Fibroblast of lung (primary cell): ENCODE results near the gene AKAP6. TPM values are rescaled to one million over a fixed set of nuclear protein-coding genes. Genes with fewer than 3 reads are reported as not detected.

Experiments
- DNase-seq, 2 donors: peaks; one replicate each; pipeline versions ENCODE4 v3.0.0 to v3.0.0-alpha.2; 2010; ENCODE audit warnings: low read depth in 2 of 2
- H2AFZ ChIP-seq: 2 replicates; pipeline ENCODE4 v1.5.1; 2012; ENCODE audit warnings: low read length, control low read depth, inconsistent platforms
- H3K27ac ChIP-seq: 2 replicates; pipeline ENCODE4 v1.5.1; 2011; ENCODE audit warnings: low read length, control low read depth; ENCODE audit not compliant: insufficient read depth
- H3K27me3 ChIP-seq: 2 replicates; pipeline ENCODE4 v1.5.1; 2011; ENCODE audit warnings: mild to moderate bottlenecking, low read length; ENCODE audit not compliant: control insufficient read depth, insufficient read depth
- H3K36me3 ChIP-seq: 2 replicates; pipeline ENCODE4 v1.5.1; 2011; ENCODE audit warnings: low read length; ENCODE audit not compliant: control insufficient read depth, insufficient read depth
- H3K4me1 ChIP-seq: 2 replicates; pipeline ENCODE4 v1.5.1; 2011; ENCODE audit warnings: low read length; ENCODE audit not compliant: control insufficient read depth, insufficient read depth; ENCODE audit errors: extremely low read depth
- H3K4me2 ChIP-seq: 2 replicates; pipeline ENCODE4 v1.5.1; 2011; ENCODE audit warnings: low read length, control low read depth; ENCODE audit not compliant: insufficient read depth; ENCODE audit errors: extremely low read depth
- H3K4me3 ChIP-seq, 4 experiments: fragments of 200-600 bp in 1 of 4; sonication (generic) in 1 of 4; replicated peaks in 1 of 4; 2 replicates each; pipeline ENCODE4 v1.5.1; 2011 to 2016; ENCODE audit warnings: low read length in 4 of 4, low read depth in 3 of 4, mild to moderate bottlenecking in 3 of 4, control low read depth in 2 of 4, inconsistent platforms in 1 of 4, mixed read lengths in 1 of 4; ENCODE audit not compliant: insufficient read depth in 1 of 4; ENCODE audit errors: control extremely low read depth in 1 of 4
- H3K79me2 ChIP-seq: 2 replicates; pipeline ENCODE4 v1.5.1; 2012; ENCODE audit warnings: mild to moderate bottlenecking, low read length, inconsistent platforms; ENCODE audit not compliant: control insufficient read depth, insufficient read depth
- H3K9ac ChIP-seq: 2 replicates; pipeline ENCODE4 v1.5.1; 2011; ENCODE audit warnings: mild to moderate bottlenecking, low read length, control low read depth; ENCODE audit not compliant: insufficient read depth
- H3K9me3 ChIP-seq: 2 replicates; pipeline ENCODE4 v1.5.1; 2012; ENCODE audit warnings: low read depth, low read length; ENCODE audit not compliant: control insufficient read depth, insufficient read depth
- H4K20me1 ChIP-seq: 2 replicates; pipeline ENCODE4 v1.5.1; 2011; ENCODE audit warnings: low read length; ENCODE audit not compliant: control insufficient read depth, insufficient read depth; ENCODE audit errors: extremely low read depth
- EZH2 ChIP-seq: IDR thresholded peaks from 2 replicates; pipeline ENCODE4 v1.5.1; 2012; ENCODE audit warnings: low read length, control low read depth, mild to moderate bottlenecking; ENCODE audit errors: missing control alignments
- polyA plus RNA-seq, 2 donors: library from polyadenylated mRNA; depleted of rRNA in 1 of 2; stranded (reverse) in 1 of 2; unstranded in 1 of 2; fragments of >200 nt; gene quantifications; 2 replicates each; pipeline ENCODE4 v1.2.1, GENCODE V29; 2011 to 2012; ENCODE audit warnings: missing spikeins in 1 of 2
- total RNA-seq: library from RNA; depleted of rRNA; stranded (reverse); fragments of >200 nt; gene quantifications from 2 replicates; pipeline ENCODE4 v1.2.1, GENCODE V29; 2014
- TF ChIP-seq, protein P1 (sequence below), 2 donors: IDR thresholded peaks in 1 of 2; conservative IDR thresholded peaks in 1 of 2; 1 replicate in 1 of 2; 2 replicates in 1 of 2; pipeline ENCODE4 v1.5.1; 2011 to 2012; ENCODE audit warnings: low read length in 2 of 2, control low read depth in 1 of 2, inconsistent platforms in 1 of 2, low read depth in 1 of 2, mild to moderate bottlenecking in 1 of 2

Gene AKAP6
- total and polyA plus RNA-seq, 2 donors (not counting 1 experiment from before 2014, with no cell fraction given) = 3.3 to 10.9 TPM

DNA sequence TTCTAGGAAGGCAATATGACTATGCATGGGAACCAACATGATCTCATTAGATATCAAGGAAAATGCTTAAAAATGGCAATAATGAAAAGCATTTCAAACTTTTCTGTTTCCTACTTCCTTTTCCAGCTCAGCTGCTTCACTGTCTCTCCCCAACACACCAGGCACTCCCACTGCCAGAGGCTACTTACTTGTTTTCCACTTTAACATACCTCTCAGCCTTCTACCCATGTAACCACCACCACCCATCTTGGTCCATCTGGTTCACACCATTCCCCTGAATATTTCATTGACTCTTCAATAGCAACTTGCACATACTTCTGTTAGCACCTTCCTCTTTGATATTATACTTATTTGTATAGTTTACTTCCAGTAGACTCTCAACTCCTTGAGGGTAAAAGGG, 441.3 kb downstream of the AKAP6 start:
- Histone ChIP-seq H2AFZ (no peak overlapping the region), H3K4me2 (no peak overlapping the region), H3K27me3 (no peaks in the 10 kb centered on the region), H3K4me3 (no peak overlapping the region), H3K36me3 (no peaks in the 10 kb centered on the region), H3K79me2 (no peaks in the 10 kb centered on the region), H4K20me1 (no peaks in the 10 kb centered on the region), H3K9ac (no peak overlapping the region), H3K4me1 (no peaks in the 10 kb centered on the region), H3K9me3 (no peaks in the 10 kb centered on the region), H3K27ac (no peak overlapping the region)
- no peak for DNase-seq
- TF ChIP-seq EZH2 = no peak
- TF ChIP-seq, protein P1, sequence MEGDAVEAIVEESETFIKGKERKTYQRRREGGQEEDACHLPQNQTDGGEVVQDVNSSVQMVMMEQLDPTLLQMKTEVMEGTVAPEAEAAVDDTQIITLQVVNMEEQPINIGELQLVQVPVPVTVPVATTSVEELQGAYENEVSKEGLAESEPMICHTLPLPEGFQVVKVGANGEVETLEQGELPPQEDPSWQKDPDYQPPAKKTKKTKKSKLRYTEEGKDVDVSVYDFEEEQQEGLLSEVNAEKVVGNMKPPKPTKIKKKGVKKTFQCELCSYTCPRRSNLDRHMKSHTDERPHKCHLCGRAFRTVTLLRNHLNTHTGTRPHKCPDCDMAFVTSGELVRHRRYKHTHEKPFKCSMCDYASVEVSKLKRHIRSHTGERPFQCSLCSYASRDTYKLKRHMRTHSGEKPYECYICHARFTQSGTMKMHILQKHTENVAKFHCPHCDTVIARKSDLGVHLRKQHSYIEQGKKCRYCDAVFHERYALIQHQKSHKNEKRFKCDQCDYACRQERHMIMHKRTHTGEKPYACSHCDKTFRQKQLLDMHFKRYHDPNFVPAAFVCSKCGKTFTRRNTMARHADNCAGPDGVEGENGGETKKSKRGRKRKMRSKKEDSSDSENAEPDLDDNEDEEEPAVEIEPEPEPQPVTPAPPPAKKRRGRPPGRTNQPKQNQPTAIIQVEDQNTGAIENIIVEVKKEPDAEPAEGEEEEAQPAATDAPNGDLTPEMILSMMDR (conservative IDR thresholded peaks at IDR 0.05 in 1 of 2, IDR thresholded peaks at IDR 0.05 in 1 of 2; ENCODE audit: low read depth in 1 of 2, low read length in 2 of 2) = no peak

DNA sequence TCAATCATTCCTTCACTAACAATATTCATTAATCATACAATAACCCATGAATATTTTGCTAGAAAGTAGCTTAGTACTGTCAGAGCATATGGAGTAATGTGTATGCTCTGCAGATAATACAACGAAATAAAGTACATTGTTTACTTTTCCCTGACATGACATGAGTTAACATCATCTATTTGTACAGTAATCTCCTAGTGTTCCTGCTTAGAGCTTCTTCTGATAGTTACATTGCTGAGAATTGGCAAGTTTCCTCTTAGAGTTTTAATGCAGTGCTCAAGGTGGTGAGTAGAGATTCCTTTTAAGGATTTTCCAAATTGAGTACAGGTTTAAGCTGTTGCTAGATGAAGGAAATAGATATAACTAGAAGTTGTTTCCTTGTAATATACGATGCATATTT, 445.1 kb downstream of the AKAP6 start:
- H3K27me3 ChIP-seq = no peaks in the 10 kb centered on the region
- H3K27ac ChIP-seq = no peak overlapping the region
- H2AFZ ChIP-seq = no peak overlapping the region
- H3K4me1 ChIP-seq = no peaks in the 10 kb centered on the region
- no peaks in the 10 kb centered on the region for H3K36me3 ChIP-seq
- H3K9me3 ChIP-seq = no peaks in the 10 kb centered on the region
- no peak overlapping the region for H3K4me2 ChIP-seq
- no peak for DNase-seq
- no peak overlapping the region for H3K4me3 ChIP-seq
- no peaks in the 10 kb centered on the region for H4K20me1 ChIP-seq
- no peak overlapping the region for H3K9ac ChIP-seq
- no peaks in the 10 kb centered on the region for H3K79me2 ChIP-seq
- no peak for TF ChIP-seq EZH2
- TF ChIP-seq, protein P1 (conservative IDR thresholded peaks at IDR 0.05 in 1 of 2, IDR thresholded peaks at IDR 0.05 in 1 of 2; ENCODE audit: low read depth in 1 of 2, low read length in 2 of 2) = no peak

DNA sequence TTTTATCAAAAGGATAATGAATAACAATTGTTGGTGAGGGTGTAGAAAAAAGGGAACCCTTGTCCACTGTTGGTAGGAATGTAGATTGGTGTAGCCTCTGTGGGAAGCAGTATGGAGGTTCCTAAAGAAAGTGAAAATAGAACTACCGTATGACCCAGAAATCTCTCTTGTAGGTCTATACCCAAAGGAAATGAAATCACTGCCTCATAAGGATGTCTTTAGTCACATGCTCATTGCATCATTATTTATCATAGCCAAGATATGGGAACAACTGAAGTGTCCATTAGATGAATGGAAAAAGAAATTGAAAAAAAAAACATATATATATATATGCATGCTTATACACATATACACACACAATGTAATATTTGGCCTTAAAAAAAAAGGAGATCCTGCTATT, 450.7 kb downstream of the AKAP6 start:
- Histone ChIP-seq H3K4me3 (no peak overlapping the region), H3K4me2 (no peak overlapping the region), H3K27me3 (no peaks in the 10 kb centered on the region), H3K36me3 (no peaks in the 10 kb centered on the region), H3K27ac (no peak overlapping the region), H4K20me1 (no peaks in the 10 kb centered on the region), H3K9ac (no peak overlapping the region), H3K4me1 (no peaks in the 10 kb centered on the region), H3K79me2 (no peaks in the 10 kb centered on the region), H2AFZ (no peak overlapping the region), H3K9me3 (no peaks in the 10 kb centered on the region)
- no peak for DNase-seq
- TF ChIP-seq, protein P1 (conservative IDR thresholded peaks at IDR 0.05 in 1 of 2, IDR thresholded peaks at IDR 0.05 in 1 of 2; ENCODE audit: low read depth in 1 of 2, low read length in 2 of 2) = no peak
- no peak for TF ChIP-seq EZH2
